Hematopoietic multipotent progenitor cell treated with erythropoietin and hydrocortisone succinate and interleukin-3 and kit ligand, for 8 days (in vitro differentiated cells): ENCODE results near the gene AFF1.
"Not testable (repeated sequence)": the region's sequence is repeated elsewhere in the genome, so short reads cannot be mapped to it uniquely, and the experiment has no call there.

Source experiments
- DNase-seq: peaks from one replicate; pipeline ENCODE4 v3.0.0-alpha.2; 2015

AFF1 gene

DNA sequence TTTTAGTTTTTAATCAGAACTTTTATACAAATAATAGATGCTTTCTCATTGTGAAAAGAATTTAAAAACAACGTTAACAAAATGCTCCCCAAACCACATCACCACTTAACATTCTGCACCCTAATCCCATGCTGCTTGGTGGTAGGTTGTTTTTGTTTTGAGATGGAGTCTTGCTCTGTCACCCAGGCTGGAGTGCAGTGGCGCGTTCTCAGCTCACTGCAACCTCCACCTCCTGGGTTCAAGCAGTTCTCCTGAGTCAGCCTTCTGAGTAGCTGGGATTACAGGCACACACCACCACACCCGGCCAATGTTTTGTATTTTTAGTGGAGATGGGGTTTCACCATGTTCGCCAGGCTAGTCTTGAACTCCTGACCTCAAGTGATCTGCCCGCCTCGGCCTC lies 102.4 kb downstream of the AFF1 start:
- not testable (repeated sequence) for DNase-seq

GRCh38 chr4:87037671-87038334 lies 103.0 kb downstream of the AFF1 start:
- no peak for DNase-seq

GRCh38 chr4:87038837-87039615 lies 104.2 kb downstream of the AFF1 start:
- DNase-seq = no peak

DNA sequence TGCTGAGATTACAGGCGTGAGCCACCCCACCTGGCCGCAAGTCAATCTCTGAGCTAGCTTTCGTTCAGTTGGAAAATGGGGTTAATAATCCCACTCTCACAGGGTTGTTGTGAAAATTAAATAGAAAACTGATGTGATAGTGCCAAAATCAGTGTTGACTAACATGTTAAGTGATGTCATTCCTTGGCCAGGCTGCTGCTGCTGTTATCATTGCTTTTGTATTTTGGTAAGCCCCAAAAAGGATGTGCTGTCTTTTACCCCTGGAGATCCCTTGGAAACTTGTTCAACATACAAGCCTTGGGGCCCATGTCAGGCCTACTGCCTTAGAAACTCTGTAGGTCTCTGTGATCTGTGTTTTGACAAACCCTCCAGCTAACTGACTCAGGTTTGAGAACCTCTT lies 106.3 kb downstream of the AFF1 start:
- no peak for DNase-seq

DNA sequence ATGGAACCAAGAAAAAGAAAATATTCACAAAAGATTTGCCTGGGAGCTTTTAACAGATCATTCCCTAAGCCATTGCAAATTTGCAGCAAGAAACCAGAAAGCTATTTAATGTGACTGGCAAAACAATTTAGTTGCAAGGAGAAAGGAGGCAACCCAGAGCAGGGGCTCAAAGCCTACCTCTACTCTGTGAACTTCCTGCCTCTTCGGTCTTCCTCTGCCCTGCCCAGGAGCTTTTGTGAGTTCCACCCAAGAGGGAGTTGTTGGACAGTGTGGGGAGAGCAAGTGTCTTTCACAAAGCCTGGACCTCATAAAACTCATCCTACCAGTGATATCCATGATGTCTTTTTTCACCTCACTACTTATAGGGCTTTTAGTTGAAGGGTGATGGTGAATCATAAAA lies 107.4 kb downstream of the AFF1 start:
- DNase-seq = no peak

- DNase-seq = no peak
These were observed 108.4 kb downstream of the AFF1 start for GRCh38 chr4:87042986-87043820.

DNA sequence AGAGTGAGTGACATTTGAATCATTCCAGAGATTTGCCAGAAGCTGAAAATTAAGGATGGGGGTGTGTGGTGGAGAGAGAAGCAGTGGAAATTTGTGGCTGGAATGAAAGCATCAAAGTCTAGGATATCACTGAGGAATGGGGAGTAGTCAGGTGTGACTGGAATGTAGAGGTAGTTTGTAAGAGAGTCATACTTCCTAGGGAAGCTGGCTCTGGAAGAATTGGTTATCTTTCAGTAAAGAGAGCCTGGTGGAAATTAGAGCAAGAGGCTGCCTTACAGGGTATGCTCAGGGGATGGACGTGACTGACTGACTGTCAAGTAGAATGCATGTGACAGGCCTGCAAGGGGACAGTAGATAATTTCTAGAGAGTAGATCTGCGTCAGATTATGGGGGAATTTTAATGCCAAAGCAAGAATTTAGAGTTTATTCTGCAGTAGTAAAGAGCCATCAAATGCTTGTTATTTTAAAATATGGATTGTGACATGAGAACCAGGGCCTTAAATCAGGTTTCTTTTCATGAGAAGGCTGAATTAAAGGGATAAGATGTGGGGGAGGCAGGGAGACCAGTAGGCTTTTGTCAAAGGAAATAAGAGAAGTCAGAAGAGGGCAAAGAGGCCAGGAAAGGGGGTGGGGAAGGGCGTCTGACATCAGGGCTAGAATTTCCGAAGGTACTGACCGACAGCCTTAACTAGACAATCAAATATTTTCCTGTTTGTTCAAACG lies 109.9 kb downstream of the AFF1 start:
- DNase-seq = peak; percentile 42

GRCh38 chr4:87045234-87045558 lies 110.4 kb downstream of the AFF1 start:
- DNase-seq = no peak

DNA sequence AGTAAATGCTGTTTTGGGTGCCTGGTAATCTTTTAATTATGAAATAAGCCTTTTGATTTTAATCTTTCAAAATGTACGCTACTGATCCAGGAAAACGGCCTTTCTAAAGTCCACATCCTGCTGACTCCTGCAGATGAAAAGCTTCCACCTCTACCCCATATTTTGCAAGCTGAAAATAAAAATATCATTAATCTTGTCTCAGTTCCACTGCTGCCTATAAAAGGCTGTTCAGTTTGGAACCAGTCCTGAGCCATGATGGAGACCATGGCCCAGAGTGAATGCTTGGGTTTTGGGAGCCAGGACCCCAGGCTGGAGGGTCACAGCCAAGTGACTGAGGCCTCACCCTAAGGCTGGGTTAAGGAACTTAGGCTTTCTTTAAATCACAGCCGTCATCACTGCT lies 110.8 kb downstream of the AFF1 start:
- no peak for DNase-seq

GRCh38 chr4:87046121-87046551 lies 111.3 kb downstream of the AFF1 start:
- DNase-seq = no peak

GRCh38 chr4:87047281-87047798 lies 112.5 kb downstream of the AFF1 start:
- DNase-seq = no peak

DNA sequence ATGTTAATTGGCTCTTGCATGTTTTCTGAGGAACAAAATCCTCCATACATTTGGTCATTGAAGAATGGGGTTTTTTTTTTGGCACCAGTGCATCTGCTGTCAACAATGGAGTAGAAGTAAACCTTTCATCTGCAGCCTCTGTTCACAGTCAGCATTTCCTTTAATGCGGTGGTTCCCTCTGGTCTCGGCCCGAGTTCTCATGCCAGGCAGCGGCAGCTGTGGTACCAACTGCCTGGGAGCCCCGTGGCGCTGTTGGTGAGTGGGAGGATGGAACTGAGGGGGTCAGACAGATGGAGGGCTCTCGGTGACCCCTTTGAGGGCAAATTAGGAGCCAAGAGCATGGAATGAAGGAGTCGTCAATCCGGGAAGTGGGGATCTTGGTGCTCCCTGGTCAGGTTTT lies 114.7 kb downstream of the AFF1 start:
- DNase-seq = no peak

- DNase-seq = no peak
These were observed 115.8 kb downstream of the AFF1 start for GRCh38 chr4:87050596-87050995.

DNA sequence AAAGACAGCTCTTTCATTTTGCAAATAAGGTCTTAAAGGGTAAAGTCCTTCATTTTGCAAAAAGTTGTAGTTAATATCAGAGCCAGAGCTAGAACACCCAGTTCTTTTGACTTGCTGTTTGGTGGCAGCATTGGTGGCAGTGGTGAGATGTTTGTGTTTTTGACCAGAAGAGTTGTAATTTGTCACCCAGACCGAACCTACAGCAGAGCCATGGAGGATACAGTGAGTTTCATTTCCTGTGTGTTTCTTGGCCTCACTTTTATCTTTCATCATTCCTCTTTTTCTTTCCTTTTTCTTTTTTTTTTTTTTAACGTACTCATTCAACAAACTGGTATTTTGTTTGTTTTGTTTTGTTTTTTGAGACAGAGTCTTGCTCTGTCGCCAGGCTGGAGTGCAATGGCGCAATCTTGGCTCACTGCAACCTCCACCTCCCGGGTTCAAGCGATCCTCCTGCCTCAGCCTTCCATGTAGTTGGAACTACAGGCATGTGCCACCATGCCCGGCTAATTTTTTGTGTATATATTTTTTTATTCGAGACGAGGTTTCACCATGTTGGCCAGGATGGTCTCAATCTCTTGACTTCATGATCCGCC lies 116.4 kb downstream of the AFF1 start:
- no peak for DNase-seq

DNA sequence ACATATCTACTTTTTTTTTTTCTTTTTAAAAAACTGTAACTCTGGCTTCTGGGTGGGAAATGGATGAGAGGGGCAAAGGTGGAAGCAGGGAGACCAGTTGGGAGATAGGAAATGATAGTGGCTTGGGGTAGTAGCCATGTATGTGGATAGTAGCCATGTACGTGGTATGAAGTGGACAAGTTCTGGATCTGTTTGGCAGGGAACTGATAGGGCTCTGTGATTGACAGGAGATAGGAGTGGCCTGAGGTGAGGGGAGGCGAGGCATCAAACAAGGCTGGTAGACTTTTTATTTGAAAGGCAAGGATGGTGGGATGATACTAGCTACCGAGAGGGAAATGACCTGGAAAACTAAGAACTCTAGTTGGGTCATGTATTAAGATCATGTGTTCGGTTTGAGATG lies 117.8 kb downstream of the AFF1 start:
- DNase-seq = peak; percentile 44

DNA sequence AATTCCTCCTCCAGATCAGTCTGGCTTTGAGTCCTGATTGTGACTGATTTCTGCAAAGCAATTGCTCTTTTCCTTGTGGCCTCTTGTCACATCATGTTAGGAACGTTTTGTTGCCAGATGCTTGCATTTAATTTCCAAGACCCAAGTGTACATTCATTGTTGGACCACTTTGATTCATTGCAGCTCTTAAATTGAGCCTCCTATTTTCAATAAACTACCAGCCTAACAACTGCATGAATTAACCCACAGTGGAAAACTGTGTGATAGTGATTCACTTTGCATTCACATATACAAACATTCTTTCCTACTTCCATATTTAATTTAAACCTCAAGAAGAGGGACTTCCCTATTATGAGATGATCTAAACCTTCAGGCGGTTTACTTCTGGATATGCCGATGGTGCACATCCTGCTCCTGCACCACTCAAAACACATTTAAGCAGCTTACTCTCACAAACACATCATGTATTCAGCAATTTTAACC lies 118.4 kb downstream of the AFF1 start:
- DNase-seq = no peak

DNA sequence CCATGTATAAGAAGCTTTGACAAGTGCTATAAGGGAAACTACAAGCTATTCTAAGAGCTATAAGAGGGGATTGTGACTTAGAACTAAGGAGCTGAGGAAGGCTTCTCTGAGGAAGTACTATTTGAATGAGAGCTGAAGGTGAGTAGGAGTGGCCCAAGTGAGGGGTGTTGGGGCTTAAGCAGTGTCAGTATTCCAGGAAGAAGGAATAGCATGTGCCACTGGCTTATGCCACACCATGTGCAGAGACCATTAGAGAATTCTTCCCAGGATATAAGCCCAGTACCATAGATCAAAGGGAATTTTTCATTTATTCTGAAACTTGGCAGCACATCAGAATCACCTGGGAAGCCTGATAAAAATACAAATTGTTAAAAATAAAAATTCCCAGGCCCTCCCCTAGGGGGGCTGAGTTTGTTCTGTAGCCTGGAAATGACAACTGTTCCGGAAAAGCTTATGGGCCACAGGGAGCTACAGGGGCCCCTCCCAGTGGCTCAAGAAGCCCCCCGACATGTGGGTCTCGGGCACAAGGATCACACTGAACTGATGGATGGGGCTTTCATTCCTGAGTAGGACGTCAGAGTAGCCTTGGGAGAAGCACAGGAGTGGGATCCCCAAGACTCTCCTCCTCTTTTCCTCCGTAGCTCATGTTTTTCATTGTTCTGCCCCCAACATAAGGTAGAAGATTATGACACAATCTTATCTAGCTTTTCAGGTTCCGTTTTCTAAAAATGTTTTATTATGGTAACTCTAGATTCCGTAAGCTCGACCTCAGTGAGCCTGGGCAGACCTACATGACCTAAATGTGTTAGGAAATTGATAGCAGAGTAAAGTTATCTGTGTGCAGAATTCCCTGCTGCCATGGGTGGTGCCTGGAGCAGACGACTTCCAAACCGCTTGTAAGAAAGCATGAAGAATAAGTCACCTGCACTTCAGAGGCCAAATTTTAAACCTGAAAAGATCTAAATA lies 119.3 kb downstream of the AFF1 start:
- DNase-seq = peak; percentile 95

DNA sequence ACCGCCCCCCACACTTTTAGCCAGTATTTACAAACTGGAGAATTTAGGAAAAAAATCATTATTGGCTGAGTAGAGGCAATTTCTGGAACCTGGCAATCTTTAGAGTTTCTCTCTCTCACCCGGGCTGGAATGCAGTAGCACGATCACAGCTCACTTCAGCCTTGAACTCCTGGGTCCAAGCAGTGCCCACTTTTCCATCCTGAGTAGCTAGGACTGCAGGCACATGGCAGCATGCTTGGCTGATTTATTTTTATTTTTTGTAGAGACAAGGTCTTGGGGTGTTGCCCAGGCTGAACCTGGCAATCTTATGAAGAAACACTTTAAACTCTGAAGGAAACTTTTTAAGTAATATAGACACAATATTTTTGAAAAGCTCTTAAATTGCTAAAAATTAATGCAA lies 120.1 kb downstream of the AFF1 start:
- DNase-seq = no peak

DNA sequence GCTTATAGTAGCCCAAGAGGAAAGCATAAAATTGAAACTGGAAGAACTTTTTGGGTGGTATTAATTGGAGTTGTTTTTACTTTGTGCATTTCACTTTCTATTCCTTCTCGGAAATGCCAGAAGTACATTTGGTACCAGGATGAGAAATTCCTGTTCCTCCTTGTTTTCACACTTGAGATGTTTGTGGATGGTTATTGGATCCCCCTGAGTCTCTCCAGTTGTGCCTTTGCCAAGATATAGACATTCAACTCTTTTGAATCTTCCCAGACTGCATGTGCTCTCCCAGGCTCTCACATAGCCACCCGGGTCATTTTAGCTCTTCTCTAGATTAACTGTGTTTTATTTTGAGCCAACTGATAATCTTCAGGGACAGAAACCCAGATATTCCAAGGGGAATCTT lies 120.5 kb downstream of the AFF1 start:
- DNase-seq = no peak

- DNase-seq = no peak
These were observed 122.1 kb downstream of the AFF1 start for GRCh38 chr4:87056881-87057280.

GRCh38 chr4:87057835-87058355 lies 123.1 kb downstream of the AFF1 start:
- peak; percentile 46 for DNase-seq
